Liver (tissue), 3 donors: Measurements from ENCODE around the gene GRAP2.

Experiments used
- CTCF ChIP-seq: fragments of 150-350 bp; IDR thresholded peaks from 2 replicates; pipeline ENCODE4 v1.5.1; 2017; ENCODE audit warnings: improper control_type of control experiment, low read depth, low read length; ENCODE audit not compliant: missing input control
- EGR1 ChIP-seq, 2 donors: IDR thresholded peaks; 2 replicates each; pipeline ENCODE4 v1.6.1; 2016 to 2018; ENCODE audit warnings: antibody characterized with exemption in 2 of 2, low read depth in 2 of 2
- FOXA1 ChIP-seq: IDR thresholded peaks from 2 replicates; pipeline ENCODE4 v1.6.1; 2016; ENCODE audit warnings: antibody characterized with exemption
- GABPA ChIP-seq, 2 donors: IDR thresholded peaks in 1 of 2; conservative IDR thresholded peaks in 1 of 2; 2 replicates each; pipeline ENCODE4 v1.6.1; 2016; ENCODE audit warnings: antibody characterized with exemption in 2 of 2, mild to moderate bottlenecking in 1 of 2, moderate library complexity in 1 of 2
- JUND ChIP-seq, 2 donors: IDR thresholded peaks; 2 replicates each; pipeline ENCODE4 v1.6.1; 2016; ENCODE audit warnings: antibody characterized with exemption in 2 of 2
- RAD21 ChIP-seq, 2 donors: IDR thresholded peaks; 2 replicates each; pipeline ENCODE4 v1.6.1; 2016; ENCODE audit warnings: antibody characterized with exemption in 2 of 2, mild to moderate bottlenecking in 2 of 2
- REST ChIP-seq: IDR thresholded peaks from 2 replicates; pipeline ENCODE4 v1.6.1; 2016; ENCODE audit warnings: antibody characterized with exemption, mild to moderate bottlenecking
- TAF1 ChIP-seq: conservative IDR thresholded peaks from 2 replicates; pipeline ENCODE4 v1.6.1; 2016; ENCODE audit warnings: antibody characterized with exemption, mild to moderate bottlenecking
- ZBTB33 ChIP-seq: IDR thresholded peaks from 2 replicates; pipeline ENCODE4 v1.6.1; 2016; ENCODE audit warnings: antibody characterized with exemption
- donor health status: healthy.
- donor health status: healthy.

GRCh38 chr22:39958009-39958711 is 57.3 kb downstream of the GRAP2 start:
- TF ChIP-seq CTCF (no peak), ZBTB33 (no peak), EGR1 (IDR thresholded peaks at IDR 0.05; ENCODE audit: low read depth in 2 of 2) (no peak), FOXA1 (no peak), TAF1 (no peak), JUND (IDR thresholded peaks at IDR 0.05) (no peak), REST (no peak), RAD21 (IDR thresholded peaks at IDR 0.05) (no peak), GABPA (IDR thresholded peaks at IDR 0.05 in 1 of 2, conservative IDR thresholded peaks at IDR 0.05 in 1 of 2) (no peak)
